Lower leg skin (tissue), 3 donors: ENCODE results near the gene HOMER1.

Experiments
- POLR2A ChIP-seq, 2 donors: fragments of 450-650 bp; IDR thresholded peaks; one replicate each; pipeline ENCODE4 v1.6.1; 2016 to 2017; ENCODE audit warnings: antibody characterized with exemption in 2 of 2, mild to moderate bottlenecking in 1 of 2, moderate library complexity in 1 of 2
- TF ChIP-seq, protein P1 (sequence below), 3 donors: fragments of 450-650 bp; IDR thresholded peaks; one replicate each; pipeline ENCODE4 v1.5.1; 2016; ENCODE audit warnings: antibody characterized with exemption in 3 of 3, mild to moderate bottlenecking in 3 of 3, moderate library complexity in 2 of 3

DNA sequence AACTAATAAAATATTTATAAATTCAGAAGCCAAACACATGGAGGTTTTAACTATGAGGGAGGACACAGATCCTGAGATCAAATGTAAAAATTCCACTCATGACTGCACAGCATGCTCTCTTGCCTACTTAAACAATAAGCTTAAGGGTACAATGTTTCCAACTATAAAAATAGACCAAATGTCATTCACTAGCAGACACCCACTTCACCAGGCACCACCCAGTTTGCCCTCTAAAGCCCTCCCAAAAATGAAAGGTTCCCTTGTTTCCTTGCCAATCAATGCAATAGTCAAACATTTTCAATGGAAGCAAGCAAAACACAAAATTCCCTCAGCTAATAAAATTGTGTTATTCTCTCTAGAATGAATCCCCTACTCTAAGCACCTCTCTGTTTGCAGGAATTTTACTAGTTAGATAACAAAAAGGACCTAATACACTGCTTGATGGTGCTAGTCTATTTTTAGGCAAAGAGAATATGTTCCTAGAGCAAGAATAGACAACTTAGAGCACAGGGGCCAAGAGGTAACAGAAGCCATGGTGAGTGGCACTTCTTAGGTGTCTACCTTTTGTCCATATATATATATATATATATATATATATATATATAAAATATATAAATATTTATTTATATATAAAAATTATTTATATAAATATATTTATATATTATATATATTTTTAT is 135.3 kb downstream of the HOMER1 start:
- TF ChIP-seq, protein P1, sequence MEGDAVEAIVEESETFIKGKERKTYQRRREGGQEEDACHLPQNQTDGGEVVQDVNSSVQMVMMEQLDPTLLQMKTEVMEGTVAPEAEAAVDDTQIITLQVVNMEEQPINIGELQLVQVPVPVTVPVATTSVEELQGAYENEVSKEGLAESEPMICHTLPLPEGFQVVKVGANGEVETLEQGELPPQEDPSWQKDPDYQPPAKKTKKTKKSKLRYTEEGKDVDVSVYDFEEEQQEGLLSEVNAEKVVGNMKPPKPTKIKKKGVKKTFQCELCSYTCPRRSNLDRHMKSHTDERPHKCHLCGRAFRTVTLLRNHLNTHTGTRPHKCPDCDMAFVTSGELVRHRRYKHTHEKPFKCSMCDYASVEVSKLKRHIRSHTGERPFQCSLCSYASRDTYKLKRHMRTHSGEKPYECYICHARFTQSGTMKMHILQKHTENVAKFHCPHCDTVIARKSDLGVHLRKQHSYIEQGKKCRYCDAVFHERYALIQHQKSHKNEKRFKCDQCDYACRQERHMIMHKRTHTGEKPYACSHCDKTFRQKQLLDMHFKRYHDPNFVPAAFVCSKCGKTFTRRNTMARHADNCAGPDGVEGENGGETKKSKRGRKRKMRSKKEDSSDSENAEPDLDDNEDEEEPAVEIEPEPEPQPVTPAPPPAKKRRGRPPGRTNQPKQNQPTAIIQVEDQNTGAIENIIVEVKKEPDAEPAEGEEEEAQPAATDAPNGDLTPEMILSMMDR (IDR thresholded peaks at IDR 0.05), result no peak
- no peak for TF ChIP-seq POLR2A (IDR thresholded peaks at IDR 0.05)
